GM23248 (cell line): ENCODE data around the gene SLC38A6. TPM values are rescaled to one million over a fixed set of nuclear protein-coding genes. Genes with fewer than 3 reads are reported as not detected.
"Not testable (repeated sequence)": the region's sequence is repeated elsewhere in the genome, so short reads cannot be mapped to it uniquely, and the experiment has no call there.

Source experiments
- DNase-seq: peaks from one replicate; pipeline ENCODE4 v3.0.0-alpha.2; 2015
- H2AFZ ChIP-seq: fragments of 200-600 bp; sonication (generic); 2 replicates; pipeline ENCODE4 v1.6.1; 2016; ENCODE audit warnings: antibody characterized with exemption
- H3F3A ChIP-seq: fragments of 200-600 bp; sonication (generic); 2 replicates; pipeline ENCODE4 v1.6.1; 2016; ENCODE audit warnings: mild to moderate bottlenecking, antibody characterized with exemption, mixed run types; ENCODE audit not compliant: insufficient read depth
- H3K27ac ChIP-seq: fragments of 200-600 bp; sonication (generic); 2 replicates; pipeline ENCODE4 v1.5.1; 2016; ENCODE audit warnings: mild to moderate bottlenecking
- H3K27me3 ChIP-seq: fragments of 200-600 bp; sonication (generic); replicated peaks from 2 replicates; pipeline ENCODE4 v1.6.1; 2016; ENCODE audit warnings: mild to moderate bottlenecking; ENCODE audit not compliant: insufficient read depth
- H3K36me3 ChIP-seq: fragments of 200-600 bp; sonication (generic); 2 replicates; pipeline ENCODE4 v1.6.1; 2016; ENCODE audit warnings: low read depth, mild to moderate bottlenecking
- H3K4me1 ChIP-seq: fragments of 200-600 bp; sonication (generic); 2 replicates; pipeline ENCODE4 v1.6.1; 2016; ENCODE audit warnings: mild to moderate bottlenecking; ENCODE audit not compliant: insufficient read depth
- H3K4me2 ChIP-seq: fragments of 200-600 bp; sonication (generic); one replicate; pipeline ENCODE4 v1.6.1; 2016; ENCODE audit warnings: mild to moderate bottlenecking; ENCODE audit not compliant: unreplicated experiment
- H3K4me3 ChIP-seq: fragments of 200-600 bp; sonication (generic); 2 replicates; pipeline ENCODE4 v1.5.1; 2016; ENCODE audit warnings: mild to moderate bottlenecking
- H3K79me2 ChIP-seq: fragments of 200-600 bp; sonication (generic); 2 replicates; pipeline ENCODE4 v1.6.1; 2016; ENCODE audit warnings: mild to moderate bottlenecking; ENCODE audit not compliant: insufficient read depth
- H3K9ac ChIP-seq: fragments of 200-600 bp; sonication (generic); 2 replicates; pipeline ENCODE4 v1.6.1; 2016; ENCODE audit warnings: mild to moderate bottlenecking
- H3K9me2 ChIP-seq: fragments of 200-600 bp; sonication (generic); 2 replicates; pipeline ENCODE4 v1.6.1; 2016; ENCODE audit warnings: mixed run types, mild to moderate bottlenecking, moderate library complexity; ENCODE audit not compliant: insufficient read depth
- H3K9me3 ChIP-seq: fragments of 200-600 bp; sonication (generic); one replicate; pipeline ENCODE4 v1.6.1; 2017; ENCODE audit warnings: low read depth
- H4K20me1 ChIP-seq: fragments of 200-600 bp; sonication (generic); 2 replicates; pipeline ENCODE4 v1.6.0; 2016; ENCODE audit not compliant: insufficient read depth
- EZH2 ChIP-seq: fragments of 200-600 bp; sonication (generic); IDR thresholded peaks from 2 replicates; pipeline ENCODE4 v1.6.1; 2018; ENCODE audit warnings: antibody characterized with exemption, mild to moderate bottlenecking; ENCODE audit not compliant: insufficient read depth, poor library complexity, severe bottlenecking
- EZH2phosphoT487 ChIP-seq: fragments of 200-600 bp; sonication (generic); IDR thresholded peaks from 2 replicates; pipeline ENCODE4 v1.6.1; 2018; ENCODE audit warnings: antibody characterized with exemption, moderate library complexity, mild to moderate bottlenecking, low read depth; ENCODE audit not compliant: insufficient read depth
- WGBS, 2 experiments: methylation state at CpG; one replicate each; pipeline ENCODE4 v1.1.6; 2015 to 2017; ENCODE audit warnings: low lambda C conversion rate in 2 of 2, low coverage in 1 of 2; ENCODE audit errors: missing lambda C conversion rate in 2 of 2; 5-methylcytosine and 5-hydroxymethylcytosine counted together
- in situ Hi-C: fragments of 300-500 bp; cut with MboI; formaldehyde crosslinking; loops from 2 replicates; pipeline ENCODE4 v1.15.0; 2020
- polyA plus RNA-seq: library from polyadenylated mRNA; unstranded; fragments of >200 nt; fragmentation: Nextera tagmentation; extraction: Ambion mirVana; gene quantifications from 2 replicates; pipeline ENCODE4 v1.2.1, GENCODE V29; 2016
- total RNA-seq: library from RNA; depleted of rRNA; stranded (reverse); fragments of >200 nt; shearing (Covaris generic); gene quantifications from 2 replicates; pipeline ENCODE4 v1.2.3, GENCODE V29; 2014

Gene SLC38A6
- total and polyA plus RNA-seq, 2 experiments from 2014 or later, result 21.5 to 29.8 TPM

DNA sequence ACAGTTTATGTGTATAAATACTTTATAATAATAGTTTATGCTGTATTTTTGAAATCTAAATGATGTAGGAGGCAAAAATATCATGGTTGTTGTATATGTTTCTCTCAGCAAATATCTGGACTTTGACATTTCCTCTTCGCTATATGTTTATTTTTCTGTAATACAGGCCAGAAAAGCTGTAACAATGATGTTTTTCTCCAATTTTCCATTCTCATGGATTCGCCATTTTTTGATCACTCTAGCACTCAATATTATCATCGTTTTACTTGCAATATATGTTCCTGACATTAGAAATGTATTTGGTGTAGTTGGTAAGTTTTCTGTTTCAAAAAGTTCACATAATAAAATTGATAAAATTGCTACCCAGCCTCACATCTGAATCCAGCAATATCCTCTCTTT, 70.6 kb downstream of the SLC38A6 start:
- Histone ChIP-seq H3K27ac (no peak overlapping the region), H3K4me2 (no peak overlapping the region)
- 97 to 100% methylated on average over 3 of the region's 3 CpGs for WGBS, 2 experiments

DNA sequence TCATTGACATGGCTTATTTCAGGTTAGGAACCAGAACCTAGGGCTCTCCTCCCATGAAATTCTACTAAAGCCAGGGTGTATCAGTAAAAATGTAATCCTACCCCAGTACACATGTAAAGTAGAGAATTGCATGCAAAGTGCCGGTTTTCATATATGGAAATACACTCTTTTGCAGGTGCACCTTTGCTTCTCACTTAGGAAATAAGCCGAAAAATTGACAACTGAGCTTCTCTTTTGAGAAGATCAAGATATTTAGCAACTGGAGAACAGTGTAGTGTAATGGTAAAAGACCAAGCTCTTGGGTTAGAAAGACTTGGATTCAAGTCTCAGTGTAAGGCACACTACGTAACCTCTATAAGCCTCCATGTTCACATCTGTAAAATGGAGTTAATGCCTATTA, 82.4 kb downstream of the SLC38A6 start:
- Histone ChIP-seq H3K9ac (no peak overlapping the region), H3K9me2 (no peaks in the 10 kb centered on the region), H3K27ac (no peak overlapping the region), H3K4me2 (no peak overlapping the region), H3K4me1 (no peaks in the 10 kb centered on the region), H3K36me3 (no peaks in the 10 kb centered on the region), H3K79me2 (no peaks in the 10 kb centered on the region), H3F3A (no peaks in the 10 kb centered on the region), H4K20me1 (no peaks in the 10 kb centered on the region), H2AFZ (no peak overlapping the region), H3K9me3 (no peaks in the 10 kb centered on the region), H3K4me3 (no peak overlapping the region), H3K27me3 (no peaks in the 10 kb centered on the region)
- in situ Hi-C loops, result no loop called here
- TF ChIP-seq EZH2, result no peak
- no peak for TF ChIP-seq EZH2phosphoT487
- no peak for DNase-seq
- WGBS, 2 experiments, result 97% methylated on average over 3 of the region's 3 CpGs

More for the DNA sequence above, 70.6 kb downstream of the SLC38A6 start:
- in situ Hi-C loops, result no loop called here
- no peak for DNase-seq
- no peaks in the 10 kb centered on the region for H3K36me3 ChIP-seq
- H3K4me3 ChIP-seq, result no peak overlapping the region
- H2AFZ ChIP-seq, result no peak overlapping the region
- TF ChIP-seq EZH2phosphoT487, result no peak
- no peak for TF ChIP-seq EZH2
- no peaks in the 10 kb centered on the region for H4K20me1 ChIP-seq
- H3K79me2 ChIP-seq, result no peaks in the 10 kb centered on the region
- no peaks in the 10 kb centered on the region for H3K9me3 ChIP-seq
- peaks cover 23% of the 10 kb centered on the region for H3K4me1 ChIP-seq
- no peak overlapping the region for H3K9ac ChIP-seq
- no peaks in the 10 kb centered on the region for H3K27me3 ChIP-seq
- H3K9me2 ChIP-seq, result no peaks in the 10 kb centered on the region
- H3F3A ChIP-seq, result peaks cover 19% of the 10 kb centered on the region

DNA sequence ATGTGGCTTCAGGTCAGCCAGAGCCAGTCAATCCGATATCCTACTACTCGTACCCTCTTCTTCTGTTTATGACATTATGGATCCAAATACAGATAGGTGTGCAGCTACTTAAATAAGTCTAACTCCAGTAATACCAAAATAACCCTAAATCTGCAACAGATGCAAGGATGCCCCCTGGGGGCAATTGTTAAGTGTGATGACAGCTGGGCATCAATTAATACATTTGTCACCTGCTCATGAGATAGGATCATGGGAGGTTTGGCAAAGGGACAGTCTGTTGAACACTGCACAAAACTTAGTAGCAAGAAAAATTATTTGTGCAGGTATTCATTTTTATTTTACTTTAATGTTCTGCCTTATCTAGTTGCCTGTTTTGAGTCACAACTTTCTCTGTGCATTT, 83.2 kb downstream of the SLC38A6 start:
- H3K4me1 ChIP-seq, result no peaks in the 10 kb centered on the region
- 100% methylated on average over 2 of the region's 2 CpGs for WGBS, 2 experiments
- H3K36me3 ChIP-seq, result no peaks in the 10 kb centered on the region
- H3K27ac ChIP-seq, result no peak overlapping the region
- TF ChIP-seq EZH2, result no peak
- TF ChIP-seq EZH2phosphoT487, result no peak
- no peak for DNase-seq
- no peaks in the 10 kb centered on the region for H3F3A ChIP-seq
- no peak overlapping the region for H2AFZ ChIP-seq
- no peaks in the 10 kb centered on the region for H3K9me2 ChIP-seq
- no peaks in the 10 kb centered on the region for H3K79me2 ChIP-seq
- no peaks in the 10 kb centered on the region for H3K9me3 ChIP-seq
- no peak overlapping the region for H3K4me3 ChIP-seq
- H3K27me3 ChIP-seq, result no peaks in the 10 kb centered on the region
- in situ Hi-C loops, result no loop called here
- no peaks in the 10 kb centered on the region for H4K20me1 ChIP-seq
- no peak overlapping the region for H3K4me2 ChIP-seq
- H3K9ac ChIP-seq, result no peak overlapping the region

DNA sequence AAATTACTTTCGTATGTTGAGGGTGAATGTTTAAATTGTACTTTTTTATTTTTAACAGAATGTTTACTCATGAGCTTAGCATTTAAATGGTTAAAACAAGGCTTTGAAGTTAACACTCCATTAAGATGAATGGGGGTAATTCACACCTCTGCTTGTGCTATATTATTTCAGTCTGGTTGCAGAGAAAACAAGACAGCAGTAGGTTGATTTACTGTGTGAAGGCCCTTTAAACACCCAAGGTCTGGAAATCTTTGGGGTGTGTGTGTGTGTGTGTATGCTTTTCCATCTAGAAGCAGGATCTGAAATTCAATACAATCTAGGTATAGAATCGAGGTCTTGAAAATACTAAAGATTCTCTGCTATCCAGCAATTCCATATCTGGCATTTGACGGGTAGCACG, 83.8 kb downstream of the SLC38A6 start:
- no peak overlapping the region for H3K4me2 ChIP-seq
- H3K9ac ChIP-seq, result no peak overlapping the region
- no peak for DNase-seq
- H3K9me2 ChIP-seq, result no peaks in the 10 kb centered on the region
- in situ Hi-C loops, result no loop called here
- no peaks in the 10 kb centered on the region for H3F3A ChIP-seq
- H3K4me1 ChIP-seq, result no peaks in the 10 kb centered on the region
- WGBS, 2 experiments, result 98 to 99% methylated on average over 4 of the region's 4 CpGs
- no peaks in the 10 kb centered on the region for H3K79me2 ChIP-seq
- H3K4me3 ChIP-seq, result no peak overlapping the region
- no peaks in the 10 kb centered on the region for H3K27me3 ChIP-seq
- no peak overlapping the region for H2AFZ ChIP-seq
- no peak overlapping the region for H3K27ac ChIP-seq
- no peaks in the 10 kb centered on the region for H3K36me3 ChIP-seq
- H3K9me3 ChIP-seq, result no peaks in the 10 kb centered on the region
- no peaks in the 10 kb centered on the region for H4K20me1 ChIP-seq
- TF ChIP-seq EZH2phosphoT487, result no peak
- TF ChIP-seq EZH2, result no peak

DNA sequence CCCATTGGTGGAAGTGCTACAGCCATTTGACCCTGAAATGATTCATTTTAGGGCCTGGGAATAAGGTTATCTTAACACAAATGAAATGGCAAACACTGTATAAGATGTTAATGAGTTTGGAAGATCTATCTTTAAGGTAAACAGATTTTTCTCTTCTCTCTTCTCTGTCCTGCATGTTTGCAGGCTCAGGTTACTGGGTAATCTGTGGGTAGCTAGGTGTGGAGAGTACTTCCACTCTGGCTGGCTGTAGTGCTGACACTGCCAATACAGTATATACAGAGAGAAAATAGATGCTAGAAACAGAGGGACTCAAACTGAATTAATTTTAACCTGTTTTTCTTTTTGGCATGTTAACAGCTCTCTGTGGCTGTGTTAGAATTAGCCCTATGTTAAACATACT, 84.6 kb downstream of the SLC38A6 start:
- Histone ChIP-seq H3K9ac (no peak overlapping the region), H2AFZ (no peak overlapping the region), H3K36me3 (0 out of 2 replicates have a peak, but pooled peaks cover 5% of the 10 kb centered on the region), H3F3A (no peaks in the 10 kb centered on the region), H3K27me3 (no peaks in the 10 kb centered on the region), H3K4me3 (no peak overlapping the region), H4K20me1 (no peaks in the 10 kb centered on the region), H3K27ac (no peak overlapping the region), H3K4me2 (no peak overlapping the region), H3K79me2 (no peaks in the 10 kb centered on the region), H3K9me2 (no peaks in the 10 kb centered on the region), H3K9me3 (no peaks in the 10 kb centered on the region), H3K4me1 (no peaks in the 10 kb centered on the region)
- no peak for DNase-seq
- TF ChIP-seq EZH2 (no peak), EZH2phosphoT487 (no peak)
- in situ Hi-C loops, result no loop called here

DNA sequence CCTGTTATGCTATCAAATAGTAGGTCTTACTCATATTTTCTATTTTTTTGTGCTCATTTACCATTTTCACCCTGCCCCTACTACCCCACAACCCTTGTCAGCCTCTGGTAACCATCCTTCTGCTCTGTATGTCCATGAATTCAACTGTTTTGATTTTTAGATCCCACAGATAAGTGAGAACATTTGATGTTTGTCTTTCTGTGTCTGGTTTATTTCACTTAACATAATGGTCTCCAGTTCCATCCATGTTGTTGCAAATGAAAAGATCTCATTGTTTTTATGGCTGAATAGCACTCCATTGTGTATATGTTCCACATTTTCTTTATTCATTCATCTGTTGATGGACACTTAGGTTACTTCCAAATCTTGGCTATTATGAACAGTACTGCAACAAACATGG, 91.4 kb downstream of the SLC38A6 start:
- H2AFZ ChIP-seq, DNase-seq, H3K9me2 ChIP-seq, H3K79me2 ChIP-seq, H3K4me2 ChIP-seq, H3K9me3 ChIP-seq, H4K20me1 ChIP-seq, H3K27me3 ChIP-seq, H3K27ac ChIP-seq, H3K9ac ChIP-seq, H3K4me3 ChIP-seq, in situ Hi-C loops, H3K36me3 ChIP-seq: not testable (repeated sequence)
- peaks cover 18% of the 10 kb centered on the region; the same call in 1 of the 2 replicates for H3F3A ChIP-seq
- peaks cover 17% of the 10 kb centered on the region for H3K4me1 ChIP-seq
